DND-41 (cell line): ENCODE measurements around the gene GRIK4.

Source experiments
- ATAC-seq: fragments of 200-7000 bp; cut with Tn5 transposase; 3 replicates; pipeline ENCODE4 v1.9.1; 2021; ENCODE audit warnings: low read depth; ENCODE audit not compliant: insufficient read depth
- DNase-seq: peaks from one replicate; pipeline ENCODE4 v3.0.0-alpha.2; 2020
- H2AFZ ChIP-seq: 2 replicates; pipeline ENCODE4 v1.6.0; 2012; ENCODE audit warnings: low read depth, low read length
- H3K27ac ChIP-seq: 2 replicates; pipeline ENCODE4 v1.5.1; 2012; ENCODE audit warnings: low read length, inconsistent platforms
- H3K27me3 ChIP-seq: fragments of 200-600 bp; sonication (generic); 2 replicates; pipeline ENCODE4 v1.6.0; 2012; ENCODE audit warnings: low read length, mild to moderate bottlenecking, inconsistent platforms; ENCODE audit not compliant: insufficient read depth, poor library complexity
- H3K36me3 ChIP-seq: 2 replicates; pipeline ENCODE4 v1.5.1; 2012; ENCODE audit warnings: low read length, inconsistent platforms; ENCODE audit not compliant: insufficient read depth
- H3K4me1 ChIP-seq: 2 replicates; pipeline ENCODE4 v1.5.1; 2012; ENCODE audit warnings: mild to moderate bottlenecking, low read length; ENCODE audit not compliant: insufficient read depth
- H3K4me2 ChIP-seq: 2 replicates; pipeline ENCODE4 v1.6.0; 2012; ENCODE audit warnings: mild to moderate bottlenecking, moderate library complexity, low read length, inconsistent platforms; ENCODE audit not compliant: insufficient read depth
- H3K4me3 ChIP-seq, 2 experiments: fragments of 200-600 bp in 1 of 2; shearing (Covaris generic) in 1 of 2; 2 replicates each; pipeline ENCODE4 v1.5.1; 2012 to 2016; ENCODE audit warnings: inconsistent platforms in 2 of 2, low read length in 2 of 2, mild to moderate bottlenecking in 2 of 2, low read depth in 1 of 2, moderate library complexity in 1 of 2
- H3K79me2 ChIP-seq: 2 replicates; pipeline ENCODE4 v1.6.0; 2012; ENCODE audit warnings: low read length, inconsistent platforms; ENCODE audit not compliant: insufficient read depth
- H3K9ac ChIP-seq: 2 replicates; pipeline ENCODE4 v1.6.0; 2012; ENCODE audit warnings: low read depth, mild to moderate bottlenecking, inconsistent platforms, low read length, moderate library complexity
- H3K9me3 ChIP-seq: 2 replicates; pipeline ENCODE4 v1.5.1; 2012; ENCODE audit warnings: low read length, moderate library complexity, mild to moderate bottlenecking, inconsistent platforms; ENCODE audit not compliant: insufficient read depth, severe bottlenecking
- H4K20me1 ChIP-seq: 2 replicates; pipeline ENCODE4 v1.6.0; 2012; ENCODE audit warnings: low read length; ENCODE audit not compliant: insufficient read depth
- CTCF ChIP-seq: IDR thresholded peaks from 2 replicates; pipeline ENCODE4 v1.5.1; 2012; ENCODE audit warnings: borderline replicate concordance, low read length, moderate library complexity, mild to moderate bottlenecking; ENCODE audit not compliant: poor library complexity, severe bottlenecking; ENCODE audit errors: extremely low read depth
- EZH2 ChIP-seq: IDR thresholded peaks from 3 replicates; pipeline ENCODE4 v1.6.1; 2012; ENCODE audit warnings: borderline replicate concordance, low read depth, mild to moderate bottlenecking, moderate library complexity, low read length, inconsistent platforms; ENCODE audit not compliant: severe bottlenecking

The GRIK4 gene

GRCh38 chr11:120522021-120522420, 10.5 kb downstream of the GRIK4 start:
- Histone ChIP-seq H3K4me2 (no peak overlapping the region), H3K27me3 (peaks cover 10% of the 10 kb centered on the region), H3K27ac (no peak overlapping the region), H2AFZ (no peak overlapping the region), H3K79me2 (no peaks in the 10 kb centered on the region), H3K9ac (no peak overlapping the region), H3K4me3 (no peak overlapping the region), H3K9me3 (no peaks in the 10 kb centered on the region), H3K4me1 (no peaks in the 10 kb centered on the region), H3K36me3 (no peaks in the 10 kb centered on the region), H4K20me1 (peaks cover 11% of the 10 kb centered on the region; the same call in 1 of the 2 replicates)
- ATAC-seq (no peak), DNase-seq (no peak)
- no peak for TF ChIP-seq CTCF
- no peak for TF ChIP-seq EZH2

GRCh38 chr11:120522736-120523135, 11.2 kb downstream of the GRIK4 start:
- H2AFZ ChIP-seq: no peak overlapping the region
- TF ChIP-seq CTCF (no peak), EZH2 (no peak)
- no peaks in the 10 kb centered on the region for H3K4me1 ChIP-seq
- peaks cover 11% of the 10 kb centered on the region; the same call in 1 of the 2 replicates for H4K20me1 ChIP-seq
- H3K9me3 ChIP-seq: no peaks in the 10 kb centered on the region
- H3K4me2 ChIP-seq: no peak overlapping the region
- H3K27me3 ChIP-seq: peaks cover 11% of the 10 kb centered on the region
- H3K27ac ChIP-seq: no peak overlapping the region
- no peak for ATAC-seq
- no peak overlapping the region for H3K9ac ChIP-seq
- no peak overlapping the region for H3K4me3 ChIP-seq
- DNase-seq: no peak
- H3K36me3 ChIP-seq: no peaks in the 10 kb centered on the region
- H3K79me2 ChIP-seq: no peaks in the 10 kb centered on the region

GRCh38 chr11:120523196-120523595, 11.6 kb downstream of the GRIK4 start:
- Histone ChIP-seq H3K27me3 (peaks cover 11% of the 10 kb centered on the region), H2AFZ (no peak overlapping the region), H3K36me3 (no peaks in the 10 kb centered on the region), H4K20me1 (peaks cover 11% of the 10 kb centered on the region; the same call in 1 of the 2 replicates), H3K9me3 (no peaks in the 10 kb centered on the region), H3K4me1 (no peaks in the 10 kb centered on the region), H3K9ac (no peak overlapping the region), H3K4me2 (no peak overlapping the region), H3K4me3 (no peak overlapping the region), H3K27ac (no peak overlapping the region), H3K79me2 (no peaks in the 10 kb centered on the region)
- no peak for DNase-seq
- TF ChIP-seq EZH2: no peak
- TF ChIP-seq CTCF: no peak
- ATAC-seq: no peak
